ENCODE measurements around the gene EPHA1. TPM values are rescaled to one million over a fixed set of nuclear protein-coding genes. Genes with fewer than 3 reads are reported as not detected.

Gene EPHA1
- total RNA-seq, 4 donors from 2014 or later: 0.17 to 0.23 TPM; not detected in 2

- TF ChIP-seq POLR2A (IDR thresholded peaks at IDR 0.05; ENCODE audit: low read depth) (no peak), EP300 (IDR thresholded peaks at IDR 0.05) (no peak), CTCF (IDR thresholded peaks at IDR 0.05) (no peak), POLR2AphosphoS5 (IDR thresholded peaks at IDR 0.05) (no peak)
- Histone ChIP-seq H3K9me3 (no peaks in the 10 kb centered on the region), H3K36me3 (no peaks in the 10 kb centered on the region), H3K4me1 (peaks cover 0 to 8% (median 6%) of the 10 kb centered on the region in 4 donors), H3K27ac (replicated peaks in 1 of 4) (no peak overlapping the region), H3K4me3 (no peak overlapping the region), H3K27me3 (peaks cover 0 to 43% (median 5%) of the 10 kb centered on the region in 4 donors)
- WGBS: 93% methylated on average over 3 of the region's 3 CpGs
- DNase-seq (ENCODE audit: extremely low spot score): no peak
- intact Hi-C loops (cut with DNase I): no loop called here
Observed at GRCh38 chr7:143343596-143343995, 65.1 kb downstream of the EPHA1 start.

GRCh38 chr7:143341842-143342241 is 66.8 kb downstream of the EPHA1 start:
- 90% methylated on average over 8 of the region's 8 CpGs for WGBS
- Histone ChIP-seq H3K27me3 (peaks cover 0 to 43% (median 5%) of the 10 kb centered on the region in 4 donors), H3K36me3 (no peaks in the 10 kb centered on the region), H3K9me3 (no peaks in the 10 kb centered on the region), H3K27ac (replicated peaks in 1 of 4) (no peak overlapping the region), H3K4me1 (peaks cover 0 to 8% (median 6%) of the 10 kb centered on the region in 4 donors), H3K4me3 (no peak overlapping the region)
- TF ChIP-seq CTCF (IDR thresholded peaks at IDR 0.05) (no peak), EP300 (IDR thresholded peaks at IDR 0.05) (no peak), POLR2AphosphoS5 (IDR thresholded peaks at IDR 0.05) (no peak), POLR2A (IDR thresholded peaks at IDR 0.05; ENCODE audit: low read depth) (no peak)
- DNase-seq (ENCODE audit: extremely low spot score): no peak
- intact Hi-C loops (cut with DNase I): no loop called here

Small RNAs within 50 kb of the gene (small RNA-seq; reads per million reads assigned to genes)
- gene MIR6892: 1.4 to 2.0 (median 1.9) reads per million in 3 donors

Other genes starting within 250 kb of the EPHA1 start
- gene TAS2R39, start 225.4 kb downstream of the EPHA1 start, total RNA-seq: not detected
- gene TAS2R40, start 186.8 kb downstream of the EPHA1 start, total RNA-seq: not detected
- 100 to 1,000 TPM in 3 of 4 donors, 10 to 100 TPM in 1; 91.8 to 123 (median 110) TPM for gene GSTK1, start 145.4 kb downstream of the EPHA1 start, total RNA-seq
- gene TMEM139, start 123.9 kb downstream of the EPHA1 start, total RNA-seq: 1 to 10 TPM in 1 of 4 donors, not detected in 3; 1.0 TPM
- 10 to 100 TPM in 1 of 4 donors, 1 to 10 TPM in 3; 7.1 to 11.7 (median 9.0) TPM for gene CASP2, start 120.5 kb downstream of the EPHA1 start, total RNA-seq
- gene CLCN1, start 92.7 kb downstream of the EPHA1 start, total RNA-seq: not detected
- gene FAM131B, start 46.1 kb downstream of the EPHA1 start, total RNA-seq: 1 to 10 TPM in 3 of 4 donors, under 1 TPM in 1; 0.42 to 2.0 (median 1.3) TPM
- 100 to 1,000 TPM; 186 to 469 (median 245) TPM for gene ZYX, start 27.5 kb downstream of the EPHA1 start, total RNA-seq
- gene TAS2R60, start 34.6 kb upstream of the EPHA1 start, total RNA-seq: under 1 TPM in 1 of 4 donors, not detected in 3; 0.34 TPM
- under 1 TPM in 1 of 4 donors, not detected in 3; 0.66 TPM for gene TAS2R41, start 69.0 kb upstream of the EPHA1 start, total RNA-seq
- under 1 TPM in 1 of 4 donors, not detected in 3; 0.34 TPM for gene CTAGE15, start 162.9 kb upstream of the EPHA1 start, total RNA-seq
- 1 to 10 TPM in 3 of 4 donors, under 1 TPM in 1; 0.83 to 4.0 (median 1.6) TPM for gene TCAF2, start 212.1 kb upstream of the EPHA1 start, total RNA-seq